ENCODE measurements around the gene UBL7. TPM values are rescaled to one million over a fixed set of nuclear protein-coding genes. Genes with fewer than 3 reads are reported as not detected.

UBL7 gene
- total RNA-seq, 1 experiment from 2014 or later = 47.5 TPM

GRCh38 chr15:74422265-74422651 lies 38.7 kb downstream of the UBL7 start:
- Histone ChIP-seq H3K23me2 (ENCODE audit: insufficient read length, low read depth, low read length, poor library complexity, severe bottlenecking) (no peaks in the 10 kb centered on the region), H3K23ac (ENCODE audit: insufficient read length, low read depth, low read length) (no peak overlapping the region), H3K27me3 (ENCODE audit: insufficient read depth, low read length) (no peaks in the 10 kb centered on the region), H2AFZ (ENCODE audit: low read length) (no peak overlapping the region), H3K4me2 (ENCODE audit: insufficient read depth, insufficient read length, low read length) (no peak overlapping the region), H3T11ph (ENCODE audit: low read length) (no peak overlapping the region), H4K8ac (replicated peaks; ENCODE audit: insufficient read length, low read depth, low read length) (no peak overlapping the region), H2BK5ac (ENCODE audit: insufficient read length, low read length) (no peak overlapping the region), H3K14ac (ENCODE audit: insufficient read depth, low read length) (0 out of 2 replicates have a peak overlapping the region, but pooled peaks have one; percentile 60), H4K5ac (ENCODE audit: insufficient read length, low read depth, low read length) (no peak overlapping the region), H3K9me3 (ENCODE audit: control insufficient read depth, low read depth, low read length) (no peaks in the 10 kb centered on the region), H4K20me1 (ENCODE audit: control insufficient read depth, insufficient read depth, insufficient read length) (no peaks in the 10 kb centered on the region), H3K56ac (ENCODE audit: insufficient read length, low read depth, low read length) (no peak overlapping the region), H3K27ac (ENCODE audit: insufficient read length, low read depth, low read length) (no peak overlapping the region), H3K4ac (ENCODE audit: low read depth, low read length) (no peak overlapping the region), H2BK120ac (ENCODE audit: low read depth, low read length, poor library complexity, severe bottlenecking) (no peak overlapping the region), H3K18ac (ENCODE audit: insufficient read length, low read depth, low read length) (no peak overlapping the region), H3K79me2 (ENCODE audit: insufficient read depth, low read length) (peaks cover 3% of the 10 kb centered on the region; the same call in 1 of the 2 replicates), H2BK20ac (ENCODE audit: low read depth, low read length, poor library complexity, severe bottlenecking) (no peak overlapping the region), H3K4me1 (ENCODE audit: insufficient read depth, low read length) (peaks cover 7% of the 10 kb centered on the region; the same call in 1 of the 2 replicates), H3K79me1 (ENCODE audit: insufficient read depth, low read depth, low read length, poor library complexity, severe bottlenecking) (no peaks in the 10 kb centered on the region), H2BK15ac (ENCODE audit: low read depth, low read length) (no peak overlapping the region; the same call in 1 of the 2 replicates), H2AK5ac (ENCODE audit: insufficient read length, low read length) (no peak overlapping the region), H2BK12ac (ENCODE audit: insufficient read length, low read depth, low read length) (no peak overlapping the region), H4K91ac (ENCODE audit: insufficient read length, low read depth, low read length) (no peak overlapping the region), H3K9ac (ENCODE audit: extremely low read depth, insufficient read length, low read length) (no peak overlapping the region)
- no peaks in the 10 kb centered on the region for H3K9me3 Mint-ChIP-seq
- peak overlapping the region in 1 of 3 experiments; percentile 30; a peak in 1 of 7 replicates for H3K27ac Mint-ChIP-seq
- H3K4me1 Mint-ChIP-seq = peaks cover 29 to 42% of the 10 kb centered on the region in 2 experiments
- peaks cover 2% of the 10 kb centered on the region; the same call in 1 of the 2 replicates for H3K27me3 Mint-ChIP-seq (ENCODE audit: low read depth)
- no peak overlapping the region for H3K4me3 Mint-ChIP-seq
- no CpG with 5 or more reads among the region's 9 CpGs for WGBS (ENCODE audit: extremely low coverage, insufficient read length, low lambda C conversion rate)
- DNase-seq = no peak
- TF ChIP-seq CTCF (conservative IDR thresholded peaks at IDR 0.05) = no peak
- H3K36me3 Mint-ChIP-seq (ENCODE audit: insufficient read depth in 1 of 3, low read depth in 3 of 3) = no peaks in the 10 kb centered on the region; a peak in 1 of 7 replicates

Measured in H9 (cell line).